HepG2 (cell line): ENCODE measurements around the gene PIP4K2B. TPM values are rescaled to one million over a fixed set of nuclear protein-coding genes. Genes with fewer than 3 reads are reported as not detected.

Experiments
- BRD4 ChIP-seq: sonication (generic); formaldehyde crosslinking; IDR thresholded peaks from 2 replicates; pipeline ENCODE4 v1.4.0; 2020; ENCODE audit warnings: missing genetic modification reagents
- ISX ChIP-seq: sonication (generic); formaldehyde crosslinking; conservative IDR thresholded peaks from 2 replicates; pipeline ENCODE4 v1.5.0; 2020; ENCODE audit warnings: missing genetic modification reagents
- KLF11 ChIP-seq: IDR thresholded peaks from 2 replicates; pipeline ENCODE4 v1.6.1; 2016; ENCODE audit warnings: missing compliant biosample characterization
- PHF21A ChIP-seq: sonication (generic); formaldehyde crosslinking; IDR thresholded peaks from 2 replicates; pipeline ENCODE4 v1.5.0; 2020; ENCODE audit warnings: mild to moderate bottlenecking, missing genetic modification reagents
- POLR2AphosphoS2 ChIP-seq: IDR thresholded peaks from 2 replicates; pipeline ENCODE4 v1.6.1; 2011; ENCODE audit warnings: low read depth, low read length, improper control_type of control experiment
- RFX1 ChIP-seq: fragments of 450-650 bp; IDR thresholded peaks from 2 replicates; pipeline ENCODE4 v1.6.1; 2017
- TMF1 ChIP-seq: sonication (generic); formaldehyde crosslinking; IDR thresholded peaks from 2 replicates; pipeline ENCODE4 v1.8.1; 2022; ENCODE audit warnings: low read depth, missing genetic modification reagents
- ZBTB20 ChIP-seq: sonication (generic); formaldehyde crosslinking; IDR thresholded peaks from 2 replicates; pipeline ENCODE4 v1.8.1; 2023; ENCODE audit warnings: missing genetic modification reagents, low read depth, mild to moderate bottlenecking, borderline replicate concordance
- ZEB1 ChIP-seq: IDR thresholded peaks from 2 replicates; pipeline ENCODE4 v1.6.1; 2012; ENCODE audit warnings: mild to moderate bottlenecking, low read depth, inconsistent platforms; ENCODE audit not compliant: insufficient replicate concordance
- ZNF263 ChIP-seq: sonication (generic); formaldehyde crosslinking; IDR thresholded peaks from 2 replicates; pipeline ENCODE4 v1.4.0; 2020; ENCODE audit warnings: missing genetic modification reagents
- ZNF30 ChIP-seq: sonication (generic); formaldehyde crosslinking; IDR thresholded peaks from 2 replicates; pipeline ENCODE4 v1.5.0; 2020; ENCODE audit warnings: mild to moderate bottlenecking, missing genetic modification reagents
- ZNF317 ChIP-seq: sonication (generic); formaldehyde crosslinking; IDR thresholded peaks from 2 replicates; pipeline ENCODE4 v1.5.0; 2020; ENCODE audit warnings: mild to moderate bottlenecking, missing genetic modification reagents
- ZNF501 ChIP-seq: sonication (generic); formaldehyde crosslinking; IDR thresholded peaks from 2 replicates; pipeline ENCODE4 v1.5.1; 2020; ENCODE audit warnings: mild to moderate bottlenecking, moderate library complexity, missing genetic modification reagents
- polyA plus RNA-seq, 8 experiments: library from polyadenylated mRNA; depleted of rRNA in 3 of 8; stranded (reverse) in 7 of 8; unstranded in 1 of 8; fragments of >200 nt; fragmentation: Illumina TruSeq in 4 of 8; extraction: Trizol in 4 of 8; gene quantifications; 2 replicates each; pipeline versions ENCODE4 v1.2.1 to v1.2.3, GENCODE V29; 2011 to 2016; ENCODE audit warnings: low read depth in 4 of 8, missing spikeins in 1 of 8, mixed read lengths in 1 of 8; ENCODE audit not compliant: insufficient read depth in 1 of 8
- total RNA-seq, 5 experiments: library from RNA; depleted of rRNA; stranded (reverse); fragments of >200 nt; fragmentation: Illumina TruSeq; extraction: Trizol; gene quantifications; 2 replicates each; pipeline ENCODE4 v1.2.3, GENCODE V29; 2016; ENCODE audit warnings: low read depth in 1 of 5
- TF ChIP-seq, protein P1 (sequence below): fragments of 450-650 bp; IDR thresholded peaks from 2 replicates; pipeline ENCODE4 v1.6.1; 2017; ENCODE audit warnings: mild to moderate bottlenecking
- TF ChIP-seq, protein P2 (sequence below), 2 experiments: sonication (generic) in 1 of 2; formaldehyde crosslinking in 1 of 2; IDR thresholded peaks; 2 replicates each; pipeline versions ENCODE4 v1.6.1 to v1.9.0; 2014 to 2022; ENCODE audit warnings: antibody characterized with exemption in 1 of 2, borderline replicate concordance in 1 of 2, inconsistent platforms in 1 of 2, low read depth in 1 of 2, missing genetic modification reagents in 1 of 2
- TF ChIP-seq, protein P3 (sequence below): sonication (generic); formaldehyde crosslinking; IDR thresholded peaks from 2 replicates; pipeline ENCODE4 v1.8.0; 2022; ENCODE audit warnings: mild to moderate bottlenecking, missing genetic modification reagents, moderate library complexity
- TF ChIP-seq, protein P4 (sequence below): sonication (generic); formaldehyde crosslinking; IDR thresholded peaks from 2 replicates; pipeline ENCODE4 v1.4.0; 2020; ENCODE audit warnings: missing genetic modification reagents
- TF ChIP-seq, protein P5 (sequence below), 2 experiments: fragments of 450-650 bp in 1 of 2; sonication (generic) in 1 of 2; formaldehyde crosslinking; IDR thresholded peaks; 2 replicates each; pipeline versions ENCODE4 v1.5.0 to v1.8.0; 2020 to 2022; ENCODE audit warnings: mild to moderate bottlenecking in 1 of 2, missing genetic modification reagents in 1 of 2

The PIP4K2B gene
- total and polyA plus RNA-seq, 2 of the 13 experiments (the other 11 are each of a cell fraction or from before 2014, with no cell fraction given) = 20.4 to 54.0 TPM

DNA sequence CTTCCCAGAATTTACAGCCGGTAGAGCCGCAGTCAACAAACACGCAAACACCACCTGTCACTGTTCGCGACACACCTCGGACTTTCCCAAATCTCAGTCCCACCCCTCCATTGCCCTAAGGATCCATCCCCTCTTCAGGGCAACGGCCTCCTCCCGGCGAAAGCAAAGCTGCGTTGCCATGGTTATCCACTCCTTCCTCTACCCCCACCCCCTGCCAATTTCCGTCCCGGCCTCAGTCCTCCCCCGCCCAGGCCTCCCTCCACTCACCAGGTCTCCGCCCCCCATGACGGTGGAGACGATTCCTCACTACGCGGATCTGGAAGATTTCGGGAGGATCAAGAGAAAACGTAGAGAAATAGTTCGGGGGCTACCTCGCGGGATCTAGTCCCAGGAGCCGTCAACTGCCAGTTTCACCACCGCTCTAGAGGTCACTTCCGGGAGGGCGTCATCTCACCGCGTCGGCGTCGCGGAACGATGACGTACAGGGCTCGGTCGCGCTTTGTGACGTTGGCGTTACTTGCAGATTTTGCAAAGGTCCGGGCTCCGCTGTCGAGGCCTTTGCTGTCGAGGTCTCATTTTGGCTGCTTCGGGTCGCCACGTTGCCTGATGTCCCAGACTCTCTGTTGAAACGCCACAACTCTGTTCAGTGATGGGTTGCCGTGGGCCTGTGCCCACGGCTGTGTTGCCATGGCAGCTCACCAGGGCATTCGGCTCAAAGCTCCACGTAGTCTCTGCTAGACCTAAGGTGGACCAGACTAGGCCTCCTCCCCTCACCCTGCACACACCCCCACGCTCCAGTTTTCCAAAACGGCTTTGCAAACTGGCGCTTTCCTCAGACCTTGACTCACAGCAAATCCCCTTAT, 25.8 kb upstream of the PIP4K2B start, which contains the start of gene CWC25 (continued):
- peak; percentile 92; the same call in 1 of the 2 replicates for TF ChIP-seq BRD4 (CRISPR knock-in tag)
- peak; percentile 91 for TF ChIP-seq ZNF317
- no peak for TF ChIP-seq ZEB1
- TF ChIP-seq ISX (CRISPR knock-in tag) = 0 out of 2 replicates have a peak, but pooled peaks have one; percentile 20
- peak; percentile 94 for TF ChIP-seq POLR2AphosphoS2
- no peak for TF ChIP-seq ZNF30 (CRISPR knock-in tag)
- TF ChIP-seq, protein P1, sequence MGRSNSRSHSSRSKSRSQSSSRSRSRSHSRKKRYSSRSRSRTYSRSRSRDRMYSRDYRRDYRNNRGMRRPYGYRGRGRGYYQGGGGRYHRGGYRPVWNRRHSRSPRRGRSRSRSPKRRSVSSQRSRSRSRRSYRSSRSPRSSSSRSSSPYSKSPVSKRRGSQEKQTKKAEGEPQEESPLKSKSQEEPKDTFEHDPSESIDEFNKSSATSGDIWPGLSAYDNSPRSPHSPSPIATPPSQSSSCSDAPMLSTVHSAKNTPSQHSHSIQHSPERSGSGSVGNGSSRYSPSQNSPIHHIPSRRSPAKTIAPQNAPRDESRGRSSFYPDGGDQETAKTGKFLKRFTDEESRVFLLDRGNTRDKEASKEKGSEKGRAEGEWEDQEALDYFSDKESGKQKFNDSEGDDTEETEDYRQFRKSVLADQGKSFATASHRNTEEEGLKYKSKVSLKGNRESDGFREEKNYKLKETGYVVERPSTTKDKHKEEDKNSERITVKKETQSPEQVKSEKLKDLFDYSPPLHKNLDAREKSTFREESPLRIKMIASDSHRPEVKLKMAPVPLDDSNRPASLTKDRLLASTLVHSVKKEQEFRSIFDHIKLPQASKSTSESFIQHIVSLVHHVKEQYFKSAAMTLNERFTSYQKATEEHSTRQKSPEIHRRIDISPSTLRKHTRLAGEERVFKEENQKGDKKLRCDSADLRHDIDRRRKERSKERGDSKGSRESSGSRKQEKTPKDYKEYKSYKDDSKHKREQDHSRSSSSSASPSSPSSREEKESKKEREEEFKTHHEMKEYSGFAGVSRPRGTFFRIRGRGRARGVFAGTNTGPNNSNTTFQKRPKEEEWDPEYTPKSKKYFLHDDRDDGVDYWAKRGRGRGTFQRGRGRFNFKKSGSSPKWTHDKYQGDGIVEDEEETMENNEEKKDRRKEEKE = no peak
- TF ChIP-seq, protein P2, sequence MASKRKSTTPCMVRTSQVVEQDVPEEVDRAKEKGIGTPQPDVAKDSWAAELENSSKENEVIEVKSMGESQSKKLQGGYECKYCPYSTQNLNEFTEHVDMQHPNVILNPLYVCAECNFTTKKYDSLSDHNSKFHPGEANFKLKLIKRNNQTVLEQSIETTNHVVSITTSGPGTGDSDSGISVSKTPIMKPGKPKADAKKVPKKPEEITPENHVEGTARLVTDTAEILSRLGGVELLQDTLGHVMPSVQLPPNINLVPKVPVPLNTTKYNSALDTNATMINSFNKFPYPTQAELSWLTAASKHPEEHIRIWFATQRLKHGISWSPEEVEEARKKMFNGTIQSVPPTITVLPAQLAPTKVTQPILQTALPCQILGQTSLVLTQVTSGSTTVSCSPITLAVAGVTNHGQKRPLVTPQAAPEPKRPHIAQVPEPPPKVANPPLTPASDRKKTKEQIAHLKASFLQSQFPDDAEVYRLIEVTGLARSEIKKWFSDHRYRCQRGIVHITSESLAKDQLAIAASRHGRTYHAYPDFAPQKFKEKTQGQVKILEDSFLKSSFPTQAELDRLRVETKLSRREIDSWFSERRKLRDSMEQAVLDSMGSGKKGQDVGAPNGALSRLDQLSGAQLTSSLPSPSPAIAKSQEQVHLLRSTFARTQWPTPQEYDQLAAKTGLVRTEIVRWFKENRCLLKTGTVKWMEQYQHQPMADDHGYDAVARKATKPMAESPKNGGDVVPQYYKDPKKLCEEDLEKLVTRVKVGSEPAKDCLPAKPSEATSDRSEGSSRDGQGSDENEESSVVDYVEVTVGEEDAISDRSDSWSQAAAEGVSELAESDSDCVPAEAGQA (IDR thresholded peaks at IDR 0.05; ENCODE audit: low read depth) = peak; percentile 100
- TF ChIP-seq, protein P2 (CRISPR knock-in tag; IDR thresholded peaks at IDR 0.05; ENCODE audit: borderline replicate concordance) = no peak
- TF ChIP-seq RFX1 = peak; percentile 75
- no peak for TF ChIP-seq ZNF263
- TF ChIP-seq ZBTB20 (CRISPR knock-in tag) = peak; percentile 92
- peak; percentile 98 for TF ChIP-seq KLF11 (CRISPR knock-in tag)
- TF ChIP-seq, protein P3, sequence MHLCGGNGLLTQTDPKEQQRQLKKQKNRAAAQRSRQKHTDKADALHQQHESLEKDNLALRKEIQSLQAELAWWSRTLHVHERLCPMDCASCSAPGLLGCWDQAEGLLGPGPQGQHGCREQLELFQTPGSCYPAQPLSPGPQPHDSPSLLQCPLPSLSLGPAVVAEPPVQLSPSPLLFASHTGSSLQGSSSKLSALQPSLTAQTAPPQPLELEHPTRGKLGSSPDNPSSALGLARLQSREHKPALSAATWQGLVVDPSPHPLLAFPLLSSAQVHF (CRISPR knock-in tag) = 0 out of 2 replicates have a peak, but pooled peaks have one; percentile 57
- TF ChIP-seq TMF1 (CRISPR knock-in tag) = no peak; the same call in 1 of the 2 replicates
- peak; percentile 97 for TF ChIP-seq ZNF501 (CRISPR knock-in tag)
- TF ChIP-seq, protein P4, sequence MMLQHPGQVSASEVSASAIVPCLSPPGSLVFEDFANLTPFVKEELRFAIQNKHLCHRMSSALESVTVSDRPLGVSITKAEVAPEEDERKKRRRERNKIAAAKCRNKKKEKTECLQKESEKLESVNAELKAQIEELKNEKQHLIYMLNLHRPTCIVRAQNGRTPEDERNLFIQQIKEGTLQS (CRISPR knock-in tag) = no peak; the same call in 1 of the 2 replicates
- TF ChIP-seq PHF21A (CRISPR knock-in tag) = peak; percentile 77
- TF ChIP-seq, protein P5, sequence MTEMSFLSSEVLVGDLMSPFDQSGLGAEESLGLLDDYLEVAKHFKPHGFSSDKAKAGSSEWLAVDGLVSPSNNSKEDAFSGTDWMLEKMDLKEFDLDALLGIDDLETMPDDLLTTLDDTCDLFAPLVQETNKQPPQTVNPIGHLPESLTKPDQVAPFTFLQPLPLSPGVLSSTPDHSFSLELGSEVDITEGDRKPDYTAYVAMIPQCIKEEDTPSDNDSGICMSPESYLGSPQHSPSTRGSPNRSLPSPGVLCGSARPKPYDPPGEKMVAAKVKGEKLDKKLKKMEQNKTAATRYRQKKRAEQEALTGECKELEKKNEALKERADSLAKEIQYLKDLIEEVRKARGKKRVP (CRISPR knock-in tag; IDR thresholded peaks at IDR 0.05) = peak in 1 of 2 experiments; percentile 78; a peak in 2 of 4 replicates
